Fibroblast of the aortic adventitia (primary cell): ENCODE results near the gene CHURC1. TPM values are rescaled to one million over a fixed set of nuclear protein-coding genes. Genes with fewer than 3 reads are reported as not detected.
"Not testable (repeated sequence)": the region's sequence is repeated elsewhere in the genome, so short reads cannot be mapped to it uniquely, and the experiment has no call there.

ENCODE experiments used
- DNase-seq: peaks from one replicate; pipeline ENCODE4 v3.0.0-alpha.2; 2010; ENCODE audit warnings: low read depth
- H3K4me3 ChIP-seq: 2 replicates; pipeline ENCODE4 v1.5.1; 2011; ENCODE audit warnings: low read depth, mild to moderate bottlenecking, control low read depth, low read length, moderate library complexity
- total RNA-seq: library from RNA; depleted of rRNA; stranded (reverse); fragments of >200 nt; gene quantifications from 2 replicates; pipeline ENCODE4 v1.2.3, GENCODE V29; 2012; ENCODE audit warnings: low replicate concordance
- TF ChIP-seq, protein P1 (sequence below): IDR thresholded peaks from 2 replicates; pipeline ENCODE4 v1.5.1; 2011; ENCODE audit warnings: mild to moderate bottlenecking, low read length, control low read depth, inconsistent platforms; ENCODE audit not compliant: insufficient read depth

The CHURC1 gene
- total RNA-seq, 1 donor = 85.4 TPM

DNA sequence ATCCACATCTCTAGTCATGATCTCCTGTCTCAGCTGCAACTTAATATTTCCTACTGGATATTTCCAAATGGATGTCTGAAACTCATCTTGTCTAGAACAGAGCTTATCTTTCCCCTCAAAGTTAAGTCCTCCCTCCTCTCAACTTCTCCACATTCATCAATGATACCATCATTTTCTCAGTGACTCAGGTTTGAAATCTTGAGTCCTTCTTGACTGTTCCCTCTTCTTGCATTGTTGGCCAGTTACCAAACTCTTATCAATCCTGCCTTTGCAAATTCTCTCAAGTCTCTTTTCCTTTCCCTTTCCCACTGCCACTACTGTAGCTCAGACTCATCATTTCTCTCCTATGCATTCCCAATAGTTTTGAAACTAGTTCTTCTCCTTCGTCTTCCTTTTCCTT, 14.3 kb upstream of the CHURC1 start:
- DNase-seq = peak; percentile 22
- H3K4me3 ChIP-seq = no peak overlapping the region

DNA sequence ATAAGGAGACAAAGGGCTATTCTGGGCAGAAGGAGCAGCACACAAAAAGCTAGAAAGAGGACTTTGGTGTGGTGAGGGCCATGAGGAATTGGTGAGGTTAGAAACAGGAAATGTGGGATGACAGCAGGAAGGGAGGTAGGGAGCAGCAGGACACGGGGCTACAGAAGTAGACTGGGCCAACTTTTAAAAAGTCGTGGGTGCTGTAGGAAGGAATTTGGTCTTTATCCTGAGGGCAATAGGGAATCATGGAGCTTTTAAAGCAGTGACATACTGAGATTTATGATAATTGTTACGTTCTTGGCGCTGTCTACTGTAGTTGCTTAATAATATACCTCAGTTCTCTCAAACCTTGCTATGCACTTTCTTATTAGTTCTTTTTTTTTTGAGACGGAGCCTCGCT, 8.2 kb upstream of the CHURC1 start:
- no peak overlapping the region for H3K4me3 ChIP-seq
- TF ChIP-seq, protein P1, sequence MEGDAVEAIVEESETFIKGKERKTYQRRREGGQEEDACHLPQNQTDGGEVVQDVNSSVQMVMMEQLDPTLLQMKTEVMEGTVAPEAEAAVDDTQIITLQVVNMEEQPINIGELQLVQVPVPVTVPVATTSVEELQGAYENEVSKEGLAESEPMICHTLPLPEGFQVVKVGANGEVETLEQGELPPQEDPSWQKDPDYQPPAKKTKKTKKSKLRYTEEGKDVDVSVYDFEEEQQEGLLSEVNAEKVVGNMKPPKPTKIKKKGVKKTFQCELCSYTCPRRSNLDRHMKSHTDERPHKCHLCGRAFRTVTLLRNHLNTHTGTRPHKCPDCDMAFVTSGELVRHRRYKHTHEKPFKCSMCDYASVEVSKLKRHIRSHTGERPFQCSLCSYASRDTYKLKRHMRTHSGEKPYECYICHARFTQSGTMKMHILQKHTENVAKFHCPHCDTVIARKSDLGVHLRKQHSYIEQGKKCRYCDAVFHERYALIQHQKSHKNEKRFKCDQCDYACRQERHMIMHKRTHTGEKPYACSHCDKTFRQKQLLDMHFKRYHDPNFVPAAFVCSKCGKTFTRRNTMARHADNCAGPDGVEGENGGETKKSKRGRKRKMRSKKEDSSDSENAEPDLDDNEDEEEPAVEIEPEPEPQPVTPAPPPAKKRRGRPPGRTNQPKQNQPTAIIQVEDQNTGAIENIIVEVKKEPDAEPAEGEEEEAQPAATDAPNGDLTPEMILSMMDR = no peak
- DNase-seq = no peak

More for the DNA sequence above, 14.3 kb upstream of the CHURC1 start:
- TF ChIP-seq, protein P1 = no peak

DNA sequence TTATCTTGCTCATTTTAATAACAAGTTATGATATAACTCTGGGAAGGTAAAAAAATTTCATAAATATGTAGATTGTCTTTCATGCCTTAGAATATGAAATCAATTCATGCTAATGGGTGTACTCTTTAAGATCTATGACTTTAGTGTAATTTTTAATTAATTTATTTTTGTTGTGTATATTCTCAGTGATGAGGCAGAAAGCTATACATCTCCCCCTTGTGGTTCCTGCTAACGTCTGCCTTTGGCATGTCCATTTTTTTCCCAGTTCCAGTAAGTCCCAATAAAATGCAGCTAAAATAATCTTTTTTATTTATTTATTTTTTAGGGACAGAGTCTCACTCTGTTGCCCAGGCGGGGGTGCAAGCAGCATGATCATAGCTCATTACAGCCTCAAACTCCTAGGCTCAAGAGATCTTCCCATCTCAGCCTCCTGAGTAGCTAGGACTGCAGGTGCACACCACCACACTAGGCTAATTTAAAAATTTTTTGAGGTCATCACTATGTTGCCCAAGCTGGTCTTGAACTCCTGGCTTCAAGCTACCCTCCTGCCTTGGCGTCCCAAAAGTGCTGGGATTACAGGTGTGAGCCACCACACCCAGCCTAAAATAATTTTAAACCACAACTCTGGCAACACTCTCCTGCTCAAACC, 3.3 kb upstream of the CHURC1 start:
- TF ChIP-seq, protein P1 = peak; percentile 84
- no peak overlapping the region for H3K4me3 ChIP-seq
- peak; percentile 59 for DNase-seq

DNA sequence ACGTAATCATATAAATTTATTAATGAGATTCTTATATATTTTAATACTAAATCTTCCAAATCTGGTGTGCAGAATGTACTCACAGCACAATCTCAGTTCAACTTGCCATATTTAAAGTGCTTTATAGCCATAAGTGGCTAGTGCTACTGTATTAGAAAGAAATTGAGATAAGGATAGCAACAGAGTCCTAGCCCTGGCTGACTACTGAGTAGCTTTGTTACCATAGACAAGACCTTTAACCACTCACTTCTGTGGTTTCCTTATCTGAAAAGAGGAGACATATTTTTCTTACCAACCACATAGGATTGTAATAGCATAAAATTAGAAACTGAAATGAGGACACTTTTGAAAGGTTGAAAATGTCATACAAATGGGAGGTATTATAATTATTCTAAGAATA, 2.0 kb upstream of the CHURC1 start:
- no peak overlapping the region for H3K4me3 ChIP-seq
- DNase-seq = peak; percentile 13
- TF ChIP-seq, protein P1 = no peak

DNA sequence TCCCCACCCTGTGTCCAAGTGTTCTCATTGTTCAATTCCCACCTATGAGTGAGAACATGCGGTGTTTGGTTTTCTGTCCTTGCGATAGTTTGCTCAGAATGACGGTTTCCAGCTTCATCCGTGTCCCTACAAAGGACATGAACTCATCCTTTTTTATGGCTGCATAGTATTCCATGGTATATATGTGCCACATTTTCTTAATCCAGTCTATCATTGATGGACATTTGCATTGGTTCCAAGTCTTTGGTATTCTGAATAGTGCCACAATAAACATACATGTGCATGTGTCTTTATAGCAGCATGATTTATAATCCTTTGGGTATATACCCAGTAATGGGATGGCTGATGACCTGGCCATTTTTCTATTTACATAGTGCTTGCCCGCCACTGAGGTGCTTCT, 778 bp upstream of the CHURC1 start:
- not testable (repeated sequence) for H3K4me3 ChIP-seq, DNase-seq

DNA sequence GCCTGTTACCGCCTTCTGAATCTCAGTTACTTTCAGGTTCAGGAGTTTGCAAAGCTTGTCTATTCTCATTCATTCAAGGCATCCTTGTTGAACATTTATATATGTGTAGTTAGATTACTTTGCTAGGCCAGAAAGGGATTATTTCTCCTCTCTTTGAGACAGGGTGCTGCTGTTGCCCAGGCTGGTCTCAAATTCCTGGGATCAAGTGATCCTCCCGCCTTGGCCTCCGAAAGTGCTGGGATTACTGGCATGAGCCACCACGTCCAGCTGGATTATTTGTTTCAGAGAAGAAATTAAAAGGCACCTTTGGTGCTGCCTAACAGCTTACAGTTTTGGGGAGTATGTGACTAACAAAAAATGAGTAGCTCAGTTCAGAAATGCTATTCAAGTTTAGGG, 772 bp downstream of the CHURC1 start:
- DNase-seq = no peak
- H3K4me3 ChIP-seq = peak overlapping the region; percentile 97
- TF ChIP-seq, protein P1 = no peak

DNA sequence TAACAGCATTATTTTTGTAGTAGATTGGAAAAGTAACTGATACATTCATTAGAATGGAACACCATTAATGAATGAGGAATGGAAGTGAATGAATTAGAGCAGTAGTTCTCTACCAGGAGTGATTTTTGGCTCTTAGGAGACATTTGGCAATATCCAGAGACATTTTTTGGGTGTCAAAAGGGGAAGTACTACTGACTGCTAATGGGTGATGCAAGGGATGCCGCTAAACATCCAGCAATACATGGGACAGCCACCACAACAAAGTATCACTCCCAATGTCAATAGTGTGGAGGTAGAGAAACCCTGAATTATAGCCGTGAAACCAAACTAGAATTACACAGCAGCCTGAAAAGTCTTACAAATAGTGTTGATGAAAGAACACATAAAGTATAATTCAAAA, 1.5 kb downstream of the CHURC1 start:
- no peak overlapping the region for H3K4me3 ChIP-seq
- DNase-seq = no peak
- TF ChIP-seq, protein P1 = no peak
